ENCODE measurements around the gene INSC.

DNA sequence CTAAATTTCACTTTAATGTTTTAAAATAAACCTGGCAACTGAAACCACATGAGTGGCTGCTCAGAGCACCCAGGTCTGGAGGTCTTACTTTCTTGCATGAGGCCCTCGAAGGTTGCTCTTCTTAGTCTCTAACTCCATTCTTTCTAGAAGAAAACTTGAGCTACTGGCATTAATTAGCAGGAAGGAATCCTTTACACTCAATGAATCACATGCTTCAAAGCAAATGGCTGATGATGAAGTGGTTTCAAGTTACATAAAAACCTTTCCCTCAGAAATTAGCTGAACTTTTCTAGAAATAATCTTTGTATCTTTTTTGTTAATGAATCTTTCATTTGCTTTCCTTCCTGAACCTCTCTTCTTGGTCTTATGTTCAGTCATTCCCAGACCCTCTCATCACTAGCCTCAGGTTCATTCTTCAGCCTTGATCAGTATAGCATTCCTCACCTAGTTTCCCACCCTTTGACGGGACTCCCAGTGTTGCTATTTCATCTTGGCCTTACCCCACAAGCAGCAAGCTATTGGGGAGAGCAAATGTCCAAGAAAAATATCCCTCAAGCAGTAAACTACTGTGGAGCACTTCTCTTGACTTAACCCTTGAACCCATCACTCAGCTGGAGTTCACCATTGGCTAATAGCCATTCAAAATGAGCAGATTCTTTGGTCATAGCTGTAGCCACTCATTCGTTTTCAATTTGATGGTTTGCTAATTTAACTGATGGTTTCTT is 75.1 kb downstream of the INSC start:
- no peak for TF ChIP-seq POLR2A (IDR thresholded peaks at IDR 0.05; ENCODE audit: low read depth, low read length)
- no peak for TF ChIP-seq POLR2AphosphoS5 (IDR thresholded peaks at IDR 0.05; ENCODE audit: low read depth, low read length)
- TF ChIP-seq TAF1 (IDR thresholded peaks at IDR 0.05; ENCODE audit: borderline replicate concordance, low read depth, low read length): no peak
